SU-DHL-6 (cell line): Measurements from ENCODE around the gene FOXN3.

Experiments
- EZH2phosphoT487 ChIP-seq: fragments of 200-600 bp; sonication (generic), shearing (Covaris generic); conservative IDR thresholded peaks from 2 replicates; pipeline ENCODE4 v1.6.1; 2018; ENCODE audit warnings: mild to moderate bottlenecking, antibody characterized with exemption, low read length, moderate library complexity, mixed read lengths
- TF ChIP-seq, protein P1 (sequence below): fragments of 200-600 bp; sonication (generic); IDR thresholded peaks from one replicate; pipeline ENCODE4 v1.5.1; 2017; ENCODE audit warnings: antibody characterized with exemption, mild to moderate bottlenecking, low read length, moderate library complexity; ENCODE audit not compliant: insufficient read depth, poor library complexity, severe bottlenecking

DNA sequence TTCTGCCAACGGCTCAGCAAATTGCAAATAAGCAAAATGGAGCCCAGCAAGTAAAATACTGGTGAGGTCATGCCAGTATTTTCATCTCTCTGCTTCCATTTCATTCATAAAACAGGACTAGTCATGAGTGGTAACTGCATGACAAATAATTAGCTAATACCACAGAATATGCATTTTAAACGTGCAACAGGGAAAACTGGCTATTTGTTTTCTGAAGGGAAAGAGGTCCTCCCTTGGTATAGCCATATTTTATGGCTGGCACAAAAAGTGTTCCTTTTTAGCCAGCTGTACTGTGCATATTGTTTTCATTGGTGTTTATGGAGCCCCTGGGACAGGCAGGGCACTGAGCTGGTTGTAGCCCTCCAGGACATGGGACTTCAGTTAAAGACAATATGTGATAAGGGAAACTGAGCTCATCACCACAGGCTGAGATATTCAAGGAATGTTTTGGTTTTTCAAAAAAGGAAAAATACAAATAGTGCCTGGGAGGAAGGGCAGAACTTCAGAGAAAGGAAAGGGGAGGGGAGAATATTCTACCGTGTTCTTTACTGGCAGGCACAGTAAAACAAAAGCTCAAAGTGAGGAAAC, 26.1 kb upstream of the FOXN3 start:
- TF ChIP-seq, protein P1, sequence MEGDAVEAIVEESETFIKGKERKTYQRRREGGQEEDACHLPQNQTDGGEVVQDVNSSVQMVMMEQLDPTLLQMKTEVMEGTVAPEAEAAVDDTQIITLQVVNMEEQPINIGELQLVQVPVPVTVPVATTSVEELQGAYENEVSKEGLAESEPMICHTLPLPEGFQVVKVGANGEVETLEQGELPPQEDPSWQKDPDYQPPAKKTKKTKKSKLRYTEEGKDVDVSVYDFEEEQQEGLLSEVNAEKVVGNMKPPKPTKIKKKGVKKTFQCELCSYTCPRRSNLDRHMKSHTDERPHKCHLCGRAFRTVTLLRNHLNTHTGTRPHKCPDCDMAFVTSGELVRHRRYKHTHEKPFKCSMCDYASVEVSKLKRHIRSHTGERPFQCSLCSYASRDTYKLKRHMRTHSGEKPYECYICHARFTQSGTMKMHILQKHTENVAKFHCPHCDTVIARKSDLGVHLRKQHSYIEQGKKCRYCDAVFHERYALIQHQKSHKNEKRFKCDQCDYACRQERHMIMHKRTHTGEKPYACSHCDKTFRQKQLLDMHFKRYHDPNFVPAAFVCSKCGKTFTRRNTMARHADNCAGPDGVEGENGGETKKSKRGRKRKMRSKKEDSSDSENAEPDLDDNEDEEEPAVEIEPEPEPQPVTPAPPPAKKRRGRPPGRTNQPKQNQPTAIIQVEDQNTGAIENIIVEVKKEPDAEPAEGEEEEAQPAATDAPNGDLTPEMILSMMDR: no peak
- TF ChIP-seq EZH2phosphoT487: no peak
